A549 (cell line): ENCODE measurements around the gene MAP3K7CL. TPM values are rescaled to one million over a fixed set of nuclear protein-coding genes. Genes with fewer than 3 reads are reported as not detected.

ENCODE experiments used
- ATAC-seq, 2 experiments: fragments of 200-7000 bp in 1 of 2; fragments of >200 bp in 1 of 2; cut with Nextera tagmentation in 1 of 2; cut with Tn5 transposase in 1 of 2; 3 replicates each; pipeline versions ENCODE4 v1.8.0 to v1.9.1; 2018 to 2020; ENCODE audit warnings: mild to moderate bottlenecking in 1 of 2, moderate library complexity in 1 of 2
- CTCF ChIA-PET: fragments of 300-600 bp; sonication (Branson Sonifier 250); formaldehyde crosslinking; extraction: SDS; loops from one replicate; lab custom pipeline; 2021; ENCODE audit warnings: antibody characterized with exemption, inconsistent platforms; lab: Yijun Ruan, JAX
- POLR2A ChIA-PET: fragments of 350-600 bp; formaldehyde crosslinking; extraction: SDS; loops from one replicate; lab custom pipeline; 2021; ENCODE audit warnings: antibody characterized with exemption, inconsistent platforms; lab: Yijun Ruan, JAX
- DNase-seq, 2 experiments: peaks; one replicate each; pipeline versions ENCODE4 v3.0.0 to v3.0.0-alpha.2; 2011 to 2016; ENCODE audit warnings: low read depth in 1 of 2, low spot score in 1 of 2
- FAIRE-seq: peaks from 2 replicates; lab custom pipeline; 2011; peaks lifted over from hg19 to GRCh38; lab: Jason Lieb, UNC
- H3K27ac ChIP-seq, 2 experiments: fragments of >200 bp; sonication (Bioruptor Twin); formaldehyde crosslinking; 3 replicates each; pipeline ENCODE4 v1.5.1; 2016 to 2017
- H3K4me1 ChIP-seq: fragments of >200 bp; sonication (Bioruptor Twin); formaldehyde crosslinking; 3 replicates; pipeline ENCODE4 v1.6.1; 2016
- H3K4me2 ChIP-seq: fragments of >200 bp; sonication (Bioruptor Twin); formaldehyde crosslinking; 3 replicates; pipeline ENCODE4 v1.6.1; 2016
- H3K4me3 ChIP-seq: fragments of >200 bp; sonication (Bioruptor Twin); formaldehyde crosslinking; 3 replicates; pipeline ENCODE4 v1.5.1; 2016
- H3K9me3 ChIP-seq: fragments of >200 bp; sonication (Bioruptor Twin); formaldehyde crosslinking; 3 replicates; pipeline ENCODE4 v1.6.1; 2016
- ATOH8 ChIP-seq: fragments of 250-450 bp; sonication (Bioruptor Pico); IDR thresholded peaks from 2 replicates; pipeline ENCODE4 v1.5.0; 2020; ENCODE audit warnings: low read depth, mild to moderate bottlenecking, moderate library complexity
- BCL3 ChIP-seq: fragments of >200 bp; sonication (Bioruptor Twin); formaldehyde crosslinking; IDR thresholded peaks from 3 replicates; pipeline ENCODE4 v1.6.1; 2016
- CBX8 ChIP-seq: fragments of 200-600 bp; sonication (generic); IDR thresholded peaks from 2 replicates; pipeline ENCODE4 v1.6.1; 2016
- CEBPB ChIP-seq, 2 experiments: fragments of >200 bp in 1 of 2; sonication (Bioruptor Twin) in 1 of 2; formaldehyde crosslinking in 1 of 2; IDR thresholded peaks; 2 replicates each; pipeline ENCODE4 v1.6.1; 2012 to 2016
- CHD4 ChIP-seq: fragments of 200-600 bp; sonication (generic); IDR thresholded peaks from 2 replicates; pipeline ENCODE4 v1.6.1; 2016; ENCODE audit warnings: antibody characterized with exemption, mild to moderate bottlenecking, borderline replicate concordance
- ELK1 ChIP-seq: fragments of 150-350 bp; IDR thresholded peaks from 2 replicates; pipeline ENCODE4 v1.6.1; 2014; ENCODE audit warnings: low read depth, mild to moderate bottlenecking, low read length
- EP300 ChIP-seq, 2 experiments: fragments of >200 bp; sonication (Bioruptor Twin); formaldehyde crosslinking; IDR thresholded peaks; 2 replicates in 1 of 2; 3 replicates in 1 of 2; pipeline ENCODE4 v1.6.1; 2016 to 2017
- FOSB ChIP-seq: fragments of 250-450 bp; sonication (Bioruptor Pico); IDR thresholded peaks from 2 replicates; pipeline ENCODE4 v1.5.0; 2020; ENCODE audit warnings: mild to moderate bottlenecking, moderate library complexity
- FOSL2 ChIP-seq, 2 experiments: fragments of 450-650 bp in 1 of 2; fragments of >200 bp in 1 of 2; sonication (Bioruptor Twin) in 1 of 2; formaldehyde crosslinking; IDR thresholded peaks; 2 replicates each; pipeline versions ENCODE4 v1.5.0 to v1.6.1; 2016 to 2020; ENCODE audit warnings: mild to moderate bottlenecking in 1 of 2, moderate library complexity in 1 of 2
- FOXS1 ChIP-seq: fragments of 250-450 bp; sonication (Bioruptor Pico); IDR thresholded peaks from 2 replicates; pipeline ENCODE4 v1.5.0; 2020; ENCODE audit warnings: mild to moderate bottlenecking, moderate library complexity
- GATA3 ChIP-seq: IDR thresholded peaks from 2 replicates; pipeline ENCODE4 v1.6.1; 2012; ENCODE audit warnings: borderline replicate concordance
- HDAC2 ChIP-seq: fragments of 200-600 bp; sonication (generic); IDR thresholded peaks from 2 replicates; pipeline ENCODE4 v1.6.1; 2016
- HES2 ChIP-seq: fragments of >200 bp; sonication (Bioruptor Twin); formaldehyde crosslinking; IDR thresholded peaks from 2 replicates; pipeline ENCODE4 v1.6.1; 2016
- HEYL ChIP-seq: fragments of 250-450 bp; sonication (Bioruptor Pico); IDR thresholded peaks from 2 replicates; pipeline ENCODE4 v1.8.0; 2021; ENCODE audit warnings: mild to moderate bottlenecking, moderate library complexity
- HMGXB4 ChIP-seq: fragments of 250-450 bp; sonication (Bioruptor Pico); IDR thresholded peaks from 2 replicates; pipeline ENCODE4 v1.5.0; 2021; ENCODE audit warnings: mild to moderate bottlenecking, moderate library complexity, borderline replicate concordance
- HOXB13 ChIP-seq: fragments of 250-450 bp; sonication (Bioruptor Pico); IDR thresholded peaks from 2 replicates; pipeline ENCODE4 v1.5.0; 2020; ENCODE audit warnings: low read depth, mild to moderate bottlenecking, moderate library complexity
- JUN ChIP-seq, 2 experiments: fragments of >200 bp; sonication (Bioruptor Twin); formaldehyde crosslinking; IDR thresholded peaks; 2 replicates in 1 of 2; 3 replicates in 1 of 2; pipeline ENCODE4 v1.6.1; 2016 to 2017
- JUNB ChIP-seq: fragments of >200 bp; sonication (Bioruptor Twin); formaldehyde crosslinking; IDR thresholded peaks from 2 replicates; pipeline ENCODE4 v1.6.1; 2016
- MAFK ChIP-seq: fragments of 450-650 bp; IDR thresholded peaks from 2 replicates; pipeline ENCODE4 v1.6.1; 2014; ENCODE audit not compliant: partially characterized antibody
- MYC ChIP-seq: IDR thresholded peaks from 2 replicates; pipeline ENCODE4 v1.6.1; 2012; ENCODE audit warnings: mild to moderate bottlenecking, inconsistent platforms, low read length, improper control_type of control experiment, borderline replicate concordance
- NPAS2 ChIP-seq: fragments of 250-450 bp; sonication (Bioruptor Pico); IDR thresholded peaks from 2 replicates; pipeline ENCODE4 v1.8.0; 2022; ENCODE audit warnings: mild to moderate bottlenecking, moderate library complexity, borderline replicate concordance
- NR3C1 ChIP-seq: fragments of >200 bp; sonication (Bioruptor Twin); formaldehyde crosslinking; IDR thresholded peaks from 3 replicates; pipeline ENCODE4 v1.6.1; 2017
- PHF8 ChIP-seq: fragments of 200-600 bp; sonication (generic); IDR thresholded peaks from 2 replicates; pipeline ENCODE4 v1.6.1; 2016; ENCODE audit warnings: low read depth, mild to moderate bottlenecking, antibody characterized with exemption, moderate library complexity, borderline replicate concordance
- SMC3 ChIP-seq: fragments of >200 bp; sonication (Bioruptor Twin); formaldehyde crosslinking; IDR thresholded peaks from 3 replicates; pipeline ENCODE4 v1.6.1; 2018; ENCODE audit warnings: inconsistent platforms
- SREBF2 ChIP-seq: fragments of 450-650 bp; IDR thresholded peaks from 2 replicates; pipeline ENCODE4 v1.6.1; 2014; ENCODE audit warnings: mild to moderate bottlenecking, moderate library complexity
- TFCP2L1 ChIP-seq: fragments of 250-450 bp; sonication (Bioruptor Pico); IDR thresholded peaks from 2 replicates; pipeline ENCODE4 v1.5.0; 2021; ENCODE audit warnings: mild to moderate bottlenecking
- WGBS: methylation state at CpG from one replicate; pipeline ENCODE4 v1.1.6; 2017; ENCODE audit errors: missing lambda C conversion rate; 5-methylcytosine and 5-hydroxymethylcytosine counted together
- polyA plus RNA-seq, 4 experiments: library from polyadenylated mRNA; depleted of rRNA in 3 of 4; stranded (reverse); fragments of >200 nt; fragmentation: RNase III in 1 of 4; extraction: RNeasy Plus Mini Kit Qiagen cat#74134 plus additional on column Dnase treatment in 1 of 4; gene quantifications; 2 replicates in 3 of 4; 3 replicates in 1 of 4; pipeline ENCODE4 v1.2.3, GENCODE V29; 2011 to 2017

MAP3K7CL gene
- polyA plus RNA-seq, 2 of the 4 experiments (the other 2 are of a cell fraction), result 2.9 to 5.7 TPM

DNA sequence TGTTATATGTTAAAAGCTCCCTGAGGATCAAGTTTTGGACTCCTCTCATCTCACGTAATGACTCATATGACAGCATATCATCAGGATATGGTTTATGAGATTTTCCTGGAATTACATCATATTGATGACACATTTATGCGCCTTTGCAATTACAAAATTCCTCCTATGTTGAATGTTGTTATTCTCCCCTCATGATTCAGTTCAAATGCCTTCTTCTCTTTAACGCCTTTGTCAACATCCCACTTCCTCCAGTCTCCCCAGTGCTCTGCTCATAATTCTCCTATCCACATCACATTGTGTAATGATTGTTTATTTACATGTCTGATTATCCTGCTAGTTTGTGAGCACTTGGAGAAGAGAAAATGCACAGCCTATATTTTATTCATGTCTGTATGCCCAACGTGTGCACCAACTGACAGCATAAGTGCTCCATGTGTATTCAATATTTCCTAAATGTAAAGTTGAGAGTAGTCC is 87.4 kb downstream of the MAP3K7CL start:
- peak; percentile 93 to 94 for ATAC-seq
- DNase-seq, result peak; percentile 26 to 86
- POLR2A ChIA-PET, result interaction anchor here (1.2 kb wide), 1 partner anchor 13 kb away, joined by 4 read pairs; no protein-coding TSS in a partner anchor
- peak overlapping the region; percentile 71 for H3K4me2 ChIP-seq
- CTCF ChIA-PET, result interaction anchor here (0.7 kb wide), 2 partner anchors 11 to 21 kb away, joined by 3 to 6 read pairs; no protein-coding TSS in a partner anchor
- peak overlapping the region; percentile 53 to 74; a peak in 5 of 6 replicates for H3K27ac ChIP-seq
- peak; percentile 87 to 95; a peak in 4 of 5 replicates for TF ChIP-seq JUN (IDR thresholded peaks at IDR 0.05)
- TF ChIP-seq CEBPB (IDR thresholded peaks at IDR 0.05), result peak; percentile 83 to 96
- peak; percentile 78; the same call in 2 of the 3 replicates for TF ChIP-seq BCL3
- TF ChIP-seq NPAS2 (CRISPR knock-in tag), result no peak
- TF ChIP-seq SREBF2, result no peak
- peak; percentile 81 to 90; a peak in 3 of 5 replicates for TF ChIP-seq EP300 (IDR thresholded peaks at IDR 0.05)
- TF ChIP-seq GATA3, result peak; percentile 58; the same call in 1 of the 2 replicates
- peak; percentile 96 for TF ChIP-seq JUNB
- TF ChIP-seq SMC3, result peak; percentile 25; the same call in 1 of the 3 replicates
- peak; percentile 94 for TF ChIP-seq FOSL2 (IDR thresholded peaks at IDR 0.05)
- TF ChIP-seq FOSL2 (CRISPR knock-in tag; IDR thresholded peaks at IDR 0.05), result peak; percentile 97
- TF ChIP-seq ATOH8, result no peak
- TF ChIP-seq HES2, result peak; percentile 96
- no peak for TF ChIP-seq ELK1
- TF ChIP-seq, all 56 proteins: peak for 9
- Histone ChIP-seq H3K9me3 (no peaks in the 10 kb centered on the region), H3K4me1 (peaks cover 22% of the 10 kb centered on the region), H3K4me3 (no peak overlapping the region)
- WGBS, result 5% methylated on average over 4 of the region's 4 CpGs
- no peak for FAIRE-seq

DNA sequence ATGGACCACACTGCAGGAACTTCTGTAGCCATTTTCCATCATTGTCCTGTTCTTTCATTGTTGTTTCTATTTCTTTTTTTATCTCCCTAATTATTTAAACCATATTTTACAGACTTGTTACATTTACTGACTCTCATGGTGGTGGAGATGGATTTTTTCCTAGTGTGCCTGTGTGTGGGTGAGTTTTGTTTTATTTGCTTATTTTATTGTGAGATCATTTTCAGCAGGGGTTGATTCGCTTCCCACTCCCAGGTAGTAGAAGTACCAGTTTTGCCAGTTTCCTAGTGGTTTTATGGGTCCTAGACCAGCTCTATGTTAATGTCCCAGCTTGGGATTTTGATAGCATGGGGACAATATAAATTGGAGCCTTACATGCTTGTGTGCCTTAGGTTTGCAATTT is 88.3 kb downstream of the MAP3K7CL start:
- Histone ChIP-seq H3K4me3 (no peak overlapping the region), H3K4me2 (peak overlapping the region; percentile 71; the same call in 2 of the 3 replicates), H3K4me1 (peaks cover 22% of the 10 kb centered on the region), H3K27ac (peak overlapping the region; percentile 53 to 74; a peak in 5 of 6 replicates), H3K9me3 (no peaks in the 10 kb centered on the region)
- DNase-seq, result no peak
- TF ChIP-seq CHD4 (no peak), HMGXB4 (CRISPR knock-in tag) (no peak), HES2 (no peak), TFCP2L1 (CRISPR knock-in tag) (no peak), HEYL (CRISPR knock-in tag) (no peak), FOXS1 (CRISPR knock-in tag) (no peak), MAFK (no peak), PHF8 (no peak), HDAC2 (no peak), HOXB13 (CRISPR knock-in tag) (no peak), CBX8 (no peak), NPAS2 (CRISPR knock-in tag) (no peak), MYC (no peak), NR3C1 (no peak), FOSB (CRISPR knock-in tag) (no peak), ELK1 (no peak)
- ChIA-PET POLR2A (no interaction called here), CTCF (no interaction called here)
- FAIRE-seq, result no peak
- 94% methylated on average over 1 of the region's 1 CpG for WGBS
- no peak for ATAC-seq
